ENCODE results near the gene ADAMTS6. TPM values are rescaled to one million over a fixed set of nuclear protein-coding genes. Genes with fewer than 3 reads are reported as not detected.

The ADAMTS6 gene
- total and polyA plus RNA-seq, 2 of the 13 experiments (the other 11 are each of a cell fraction or from before 2014, with no cell fraction given): 3.1 to 8.2 TPM

DNA sequence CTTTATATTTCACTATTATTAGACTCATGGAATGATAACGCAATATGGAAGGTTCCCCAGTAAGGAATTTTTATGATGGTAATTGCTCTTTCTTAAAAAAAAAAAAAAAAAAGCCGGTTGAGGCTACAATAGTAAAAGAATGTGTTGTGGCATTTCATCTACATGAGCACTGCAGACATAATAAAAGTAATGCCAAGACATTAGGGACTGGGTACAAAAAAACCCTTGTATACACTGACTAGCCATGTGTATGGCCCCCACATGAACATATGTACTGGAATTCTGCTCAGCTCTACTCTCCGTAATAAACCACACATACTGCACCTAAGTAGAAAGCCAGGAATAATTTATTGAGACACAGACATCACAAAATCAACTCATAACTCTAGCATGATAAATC lies 218.4 kb downstream of the ADAMTS6 start:
- 80% methylated on average over 3 of the region's 3 CpGs for WGBS (ENCODE audit: low lambda C conversion rate)
- BruUV-seq (replicated peaks): no TSS peak
- ATAC-seq (no peak), DNase-seq (ENCODE audit: low spot score) (no peak), FAIRE-seq (no peak)
- Histone ChIP-seq H3K27ac (ENCODE audit: extremely low read length, insufficient read depth, low read length) (no peak overlapping the region), H3K27me3 (ENCODE audit: control insufficient read depth in 1 of 2, insufficient read depth in 2 of 2, low read length in 2 of 2) (no peaks in the 10 kb centered on the region), H3K9me3 (ENCODE audit: low read length) (no peaks in the 10 kb centered on the region), H2AFZ (ENCODE audit: low read length) (no peak overlapping the region), H3K4me2 (ENCODE audit: low read depth, low read length) (no peak overlapping the region), H3K4me1 (ENCODE audit: insufficient read depth, low read length) (no peaks in the 10 kb centered on the region), H4K20me1 (ENCODE audit: insufficient read depth, low read length) (no peaks in the 10 kb centered on the region), H3K36me3 (replicated peaks in 1 of 2; ENCODE audit: control insufficient read depth in 1 of 2, insufficient read depth in 2 of 2, low read length in 2 of 2) (no peaks in the 10 kb centered on the region), H3K9ac (ENCODE audit: insufficient read depth, low read depth, low read length) (no peak overlapping the region), H3K4me3 (replicated peaks in 1 of 3; ENCODE audit: insufficient read depth in 1 of 3, low read depth in 2 of 3, low read length in 3 of 3) (no peak overlapping the region), H3K79me2 (ENCODE audit: insufficient read depth, low read length) (no peaks in the 10 kb centered on the region)
- ChIA-PET CTCF (ENCODE audit: low intra/inter-chr PET ratio, low total read pairs) (no interaction called here), POLR2A (no interaction called here)
- TF ChIP-seq POLR2G (IDR thresholded peaks at IDR 0.05; ENCODE audit: low read depth, low read length): no peak
- TF ChIP-seq PAF1 (CRISPR knock-in tag; IDR thresholded peaks at IDR 0.05): no peak
- TF ChIP-seq, protein P1, sequence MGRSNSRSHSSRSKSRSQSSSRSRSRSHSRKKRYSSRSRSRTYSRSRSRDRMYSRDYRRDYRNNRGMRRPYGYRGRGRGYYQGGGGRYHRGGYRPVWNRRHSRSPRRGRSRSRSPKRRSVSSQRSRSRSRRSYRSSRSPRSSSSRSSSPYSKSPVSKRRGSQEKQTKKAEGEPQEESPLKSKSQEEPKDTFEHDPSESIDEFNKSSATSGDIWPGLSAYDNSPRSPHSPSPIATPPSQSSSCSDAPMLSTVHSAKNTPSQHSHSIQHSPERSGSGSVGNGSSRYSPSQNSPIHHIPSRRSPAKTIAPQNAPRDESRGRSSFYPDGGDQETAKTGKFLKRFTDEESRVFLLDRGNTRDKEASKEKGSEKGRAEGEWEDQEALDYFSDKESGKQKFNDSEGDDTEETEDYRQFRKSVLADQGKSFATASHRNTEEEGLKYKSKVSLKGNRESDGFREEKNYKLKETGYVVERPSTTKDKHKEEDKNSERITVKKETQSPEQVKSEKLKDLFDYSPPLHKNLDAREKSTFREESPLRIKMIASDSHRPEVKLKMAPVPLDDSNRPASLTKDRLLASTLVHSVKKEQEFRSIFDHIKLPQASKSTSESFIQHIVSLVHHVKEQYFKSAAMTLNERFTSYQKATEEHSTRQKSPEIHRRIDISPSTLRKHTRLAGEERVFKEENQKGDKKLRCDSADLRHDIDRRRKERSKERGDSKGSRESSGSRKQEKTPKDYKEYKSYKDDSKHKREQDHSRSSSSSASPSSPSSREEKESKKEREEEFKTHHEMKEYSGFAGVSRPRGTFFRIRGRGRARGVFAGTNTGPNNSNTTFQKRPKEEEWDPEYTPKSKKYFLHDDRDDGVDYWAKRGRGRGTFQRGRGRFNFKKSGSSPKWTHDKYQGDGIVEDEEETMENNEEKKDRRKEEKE (IDR thresholded peaks at IDR 0.05): no peak
- TF ChIP-seq, protein P2, sequence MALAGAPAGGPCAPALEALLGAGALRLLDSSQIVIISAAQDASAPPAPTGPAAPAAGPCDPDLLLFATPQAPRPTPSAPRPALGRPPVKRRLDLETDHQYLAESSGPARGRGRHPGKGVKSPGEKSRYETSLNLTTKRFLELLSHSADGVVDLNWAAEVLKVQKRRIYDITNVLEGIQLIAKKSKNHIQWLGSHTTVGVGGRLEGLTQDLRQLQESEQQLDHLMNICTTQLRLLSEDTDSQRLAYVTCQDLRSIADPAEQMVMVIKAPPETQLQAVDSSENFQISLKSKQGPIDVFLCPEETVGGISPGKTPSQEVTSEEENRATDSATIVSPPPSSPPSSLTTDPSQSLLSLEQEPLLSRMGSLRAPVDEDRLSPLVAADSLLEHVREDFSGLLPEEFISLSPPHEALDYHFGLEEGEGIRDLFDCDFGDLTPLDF (CRISPR knock-in tag; IDR thresholded peaks at IDR 0.05): no peak
- TF ChIP-seq SNRNP70 (IDR thresholded peaks at IDR 0.05; ENCODE audit: low read depth, low read length): no peak
- no peak for TF ChIP-seq PAWR (CRISPR knock-in tag; IDR thresholded peaks at IDR 0.05; ENCODE audit: borderline replicate concordance)
- no peak for TF ChIP-seq ZFP41 (CRISPR knock-in tag; IDR thresholded peaks at IDR 0.05; ENCODE audit: borderline replicate concordance)
- TF ChIP-seq, protein P3, sequence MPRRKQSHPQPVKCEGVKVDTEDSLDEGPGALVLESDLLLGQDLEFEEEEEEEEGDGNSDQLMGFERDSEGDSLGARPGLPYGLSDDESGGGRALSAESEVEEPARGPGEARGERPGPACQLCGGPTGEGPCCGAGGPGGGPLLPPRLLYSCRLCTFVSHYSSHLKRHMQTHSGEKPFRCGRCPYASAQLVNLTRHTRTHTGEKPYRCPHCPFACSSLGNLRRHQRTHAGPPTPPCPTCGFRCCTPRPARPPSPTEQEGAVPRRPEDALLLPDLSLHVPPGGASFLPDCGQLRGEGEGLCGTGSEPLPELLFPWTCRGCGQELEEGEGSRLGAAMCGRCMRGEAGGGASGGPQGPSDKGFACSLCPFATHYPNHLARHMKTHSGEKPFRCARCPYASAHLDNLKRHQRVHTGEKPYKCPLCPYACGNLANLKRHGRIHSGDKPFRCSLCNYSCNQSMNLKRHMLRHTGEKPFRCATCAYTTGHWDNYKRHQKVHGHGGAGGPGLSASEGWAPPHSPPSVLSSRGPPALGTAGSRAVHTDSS (CRISPR knock-in tag; conservative IDR thresholded peaks at IDR 0.05): no peak
- TF ChIP-seq ZNF17 (CRISPR knock-in tag; IDR thresholded peaks at IDR 0.05): no peak
- no peak for TF ChIP-seq CHD2 (IDR thresholded peaks at IDR 0.05; ENCODE audit: low read depth, low read length)
- no peak for TF ChIP-seq ZNF589 (CRISPR knock-in tag; conservative IDR thresholded peaks at IDR 0.05)
- intact Hi-C loops (cut with micrococcal nuclease; ENCODE audit: unreplicated experiment): no loop called here
- in situ Hi-C loops (cut with HindIII; ENCODE audit: extremely low pct_ligation_motif_present, low pct_unique_long_range_greater_than_20kb): no loop called here
